Loucy (cell line): Measurements from ENCODE around the gene ICAM1.

ENCODE experiments used
- EZH2phosphoT487 ChIP-seq: fragments of 200-600 bp; IDR thresholded peaks from 2 replicates; pipeline ENCODE4 v1.6.1; 2018; ENCODE audit warnings: antibody characterized with exemption, mild to moderate bottlenecking, moderate library complexity, borderline replicate concordance
- TF ChIP-seq, protein P1 (sequence below): fragments of 200-600 bp; sonication (generic); conservative IDR thresholded peaks from 2 replicates; pipeline ENCODE4 v1.5.1; 2014; ENCODE audit warnings: mild to moderate bottlenecking, antibody characterized with exemption, low read length

DNA sequence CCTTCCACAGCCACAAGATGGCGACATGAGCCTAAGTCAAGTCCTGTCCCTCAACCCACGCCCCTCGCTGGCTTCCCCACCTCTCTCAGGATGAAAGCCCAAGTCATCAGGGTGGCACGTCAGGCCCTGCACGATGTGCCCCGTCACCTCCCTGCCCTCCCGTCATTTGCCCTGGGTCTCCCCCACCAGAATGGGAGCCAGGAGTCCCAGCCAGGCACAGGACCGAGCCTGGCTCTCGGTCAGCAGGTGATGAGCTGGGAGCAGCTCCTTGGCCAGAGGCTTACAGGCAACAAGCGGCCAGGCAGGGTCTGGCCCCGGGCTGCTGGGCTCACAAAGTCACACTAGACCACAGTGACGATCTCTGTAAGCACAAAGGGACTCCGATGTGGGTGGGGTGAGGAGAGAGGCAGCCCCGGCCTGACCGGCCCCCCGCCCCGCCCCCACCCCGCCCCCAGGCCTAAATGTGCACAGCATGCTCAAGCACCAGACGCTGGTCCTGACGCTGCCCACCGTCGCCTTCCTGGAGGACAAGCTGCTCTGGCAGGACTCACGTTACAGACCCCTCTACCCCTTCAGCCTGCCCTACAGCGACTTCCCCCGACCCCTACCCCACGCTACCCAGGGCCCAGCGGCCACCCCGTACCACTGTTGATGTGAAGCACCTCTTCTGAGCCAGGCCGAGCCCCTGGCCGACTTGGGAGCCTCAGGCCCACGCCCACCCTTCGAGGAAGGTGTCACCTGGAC is 11.6 kb upstream of the ICAM1 start:
- TF ChIP-seq, protein P1, sequence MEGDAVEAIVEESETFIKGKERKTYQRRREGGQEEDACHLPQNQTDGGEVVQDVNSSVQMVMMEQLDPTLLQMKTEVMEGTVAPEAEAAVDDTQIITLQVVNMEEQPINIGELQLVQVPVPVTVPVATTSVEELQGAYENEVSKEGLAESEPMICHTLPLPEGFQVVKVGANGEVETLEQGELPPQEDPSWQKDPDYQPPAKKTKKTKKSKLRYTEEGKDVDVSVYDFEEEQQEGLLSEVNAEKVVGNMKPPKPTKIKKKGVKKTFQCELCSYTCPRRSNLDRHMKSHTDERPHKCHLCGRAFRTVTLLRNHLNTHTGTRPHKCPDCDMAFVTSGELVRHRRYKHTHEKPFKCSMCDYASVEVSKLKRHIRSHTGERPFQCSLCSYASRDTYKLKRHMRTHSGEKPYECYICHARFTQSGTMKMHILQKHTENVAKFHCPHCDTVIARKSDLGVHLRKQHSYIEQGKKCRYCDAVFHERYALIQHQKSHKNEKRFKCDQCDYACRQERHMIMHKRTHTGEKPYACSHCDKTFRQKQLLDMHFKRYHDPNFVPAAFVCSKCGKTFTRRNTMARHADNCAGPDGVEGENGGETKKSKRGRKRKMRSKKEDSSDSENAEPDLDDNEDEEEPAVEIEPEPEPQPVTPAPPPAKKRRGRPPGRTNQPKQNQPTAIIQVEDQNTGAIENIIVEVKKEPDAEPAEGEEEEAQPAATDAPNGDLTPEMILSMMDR: peak; percentile 69
- no peak for TF ChIP-seq EZH2phosphoT487
